Karpas-422 (cell line): ENCODE measurements around the gene ZFR2. TPM values are rescaled to one million over a fixed set of nuclear protein-coding genes. Genes with fewer than 3 reads are reported as not detected.

Source experiments
- DNase-seq: peaks from one replicate; pipeline ENCODE4 v3.0.0-alpha.2; 2015
- H2AFZ ChIP-seq: fragments of 200-600 bp; sonication (generic); 2 replicates; pipeline ENCODE4 v1.6.1; 2014; ENCODE audit warnings: antibody characterized with exemption, low read length, mixed read lengths
- H3K27ac ChIP-seq: fragments of 200-600 bp; sonication (generic); 2 replicates; pipeline ENCODE4 v1.5.1; 2014; ENCODE audit warnings: mild to moderate bottlenecking, low read length, moderate library complexity
- H3K27me3 ChIP-seq: fragments of 200-600 bp; sonication (generic); 2 replicates; pipeline ENCODE4 v1.6.1; 2014; ENCODE audit warnings: low read length, mixed read lengths
- H3K36me3 ChIP-seq: fragments of 200-600 bp; sonication (generic); 2 replicates; pipeline ENCODE4 v1.6.1; 2014; ENCODE audit warnings: low read length, mixed read lengths; ENCODE audit not compliant: insufficient read depth
- H3K4me1 ChIP-seq: fragments of 200-600 bp; sonication (generic); 2 replicates; pipeline ENCODE4 v1.6.1; 2014; ENCODE audit warnings: mild to moderate bottlenecking, low read length, mixed read lengths
- H3K4me2 ChIP-seq: fragments of 200-600 bp; sonication (generic); 2 replicates; pipeline ENCODE4 v1.6.1; 2014; ENCODE audit warnings: low read length, low read depth, mild to moderate bottlenecking; ENCODE audit not compliant: poor library complexity, severe bottlenecking
- H3K4me3 ChIP-seq: fragments of 200-600 bp; sonication (generic); 2 replicates; pipeline ENCODE4 v1.5.1; 2014; ENCODE audit warnings: mild to moderate bottlenecking, antibody characterized with exemption, low read length, mixed read lengths
- H3K79me2 ChIP-seq: fragments of 200-600 bp; sonication (generic); 2 replicates; pipeline ENCODE4 v1.6.1; 2014; ENCODE audit warnings: mild to moderate bottlenecking, low read length, mixed read lengths
- H3K9ac ChIP-seq: fragments of 200-600 bp; sonication (generic); 2 replicates; pipeline ENCODE4 v1.6.0; 2014; ENCODE audit warnings: low read length
- H3K9me2 ChIP-seq: fragments of 200-600 bp; sonication (generic), shearing (Covaris generic); replicated peaks from 2 replicates; pipeline ENCODE4 v1.6.0; 2014; ENCODE audit warnings: mild to moderate bottlenecking, low read length, moderate library complexity; ENCODE audit not compliant: insufficient read depth
- H3K9me3 ChIP-seq: fragments of 300-700, 200-600 bp; sonication (generic); 2 replicates; pipeline ENCODE4 v1.6.1; 2014; ENCODE audit warnings: low read length, mixed read lengths
- H4K20me1 ChIP-seq: fragments of 200-600 bp; sonication (generic); 2 replicates; pipeline ENCODE4 v1.6.1; 2014; ENCODE audit warnings: mild to moderate bottlenecking, antibody characterized with exemption, low read length, low read depth; ENCODE audit not compliant: insufficient read depth
- total RNA-seq: library from RNA; depleted of rRNA; stranded (reverse); fragments of >200 nt; shearing (Covaris generic); gene quantifications from 2 replicates; pipeline ENCODE4 v1.2.3, GENCODE V29; 2014; ENCODE audit warnings: low replicate concordance

The ZFR2 gene
- total RNA-seq, 1 experiment from 2014 or later, result not detected

DNA sequence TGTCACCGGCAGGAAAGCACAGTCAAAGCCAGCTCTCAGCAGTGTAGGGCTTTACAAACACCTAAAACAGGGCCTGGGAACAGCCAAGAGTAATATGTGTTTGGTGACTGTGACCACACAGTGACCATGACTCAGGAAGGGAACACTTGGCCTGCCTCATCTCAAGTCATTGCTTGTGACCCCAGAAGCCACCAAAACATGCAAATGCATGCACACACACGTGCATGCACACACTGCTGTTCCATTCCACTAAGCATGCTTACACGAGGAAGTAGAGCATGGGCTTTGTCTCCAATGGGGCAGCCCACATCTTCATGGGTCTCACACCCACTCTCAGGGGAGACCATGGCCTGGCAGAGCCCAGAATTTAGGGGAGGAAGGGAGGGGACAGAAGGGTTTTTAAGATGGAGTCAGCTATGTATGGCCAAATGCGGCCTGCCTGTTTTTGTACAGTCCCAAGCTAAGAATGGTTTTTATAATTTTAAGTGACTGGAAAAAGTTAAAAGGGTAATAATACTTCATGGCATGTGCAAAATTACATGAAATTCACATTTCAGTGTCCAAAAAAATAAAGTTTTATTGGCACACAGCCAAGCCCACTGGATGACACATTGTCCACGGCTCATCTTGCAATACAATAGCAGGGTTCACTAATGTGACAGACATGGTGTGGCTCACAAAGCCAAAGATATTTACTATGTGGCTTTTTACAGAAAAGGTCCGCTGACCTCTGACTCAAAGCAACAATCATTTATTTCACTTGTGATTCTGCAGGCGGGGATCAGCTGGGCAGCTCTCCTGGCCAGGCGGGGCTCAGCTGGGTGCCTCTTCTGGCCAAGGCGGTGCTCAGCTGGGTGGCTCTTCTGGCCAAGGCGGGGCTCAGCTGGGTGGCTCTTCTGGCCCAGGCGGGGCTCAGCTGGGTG, 17.3 kb downstream of the ZFR2 start:
- Histone ChIP-seq H2AFZ (no peak overlapping the region), H3K4me1 (no peaks in the 10 kb centered on the region), H3K9me3 (peaks cover 23% of the 10 kb centered on the region), H3K79me2 (no peaks in the 10 kb centered on the region), H3K27ac (no peak overlapping the region), H3K9ac (no peak overlapping the region), H3K27me3 (no peaks in the 10 kb centered on the region; the same call in 1 of the 2 replicates), H3K4me3 (no peak overlapping the region), H3K36me3 (no peaks in the 10 kb centered on the region), H4K20me1 (no peaks in the 10 kb centered on the region), H3K4me2 (no peak overlapping the region), H3K9me2 (no peaks in the 10 kb centered on the region)
- DNase-seq, result no peak

- Histone ChIP-seq H3K9ac (no peak overlapping the region), H3K4me3 (no peak overlapping the region), H2AFZ (no peak overlapping the region), H3K4me2 (no peak overlapping the region), H3K9me3 (peaks cover 23% of the 10 kb centered on the region), H3K4me1 (no peaks in the 10 kb centered on the region), H3K79me2 (no peaks in the 10 kb centered on the region), H3K36me3 (no peaks in the 10 kb centered on the region), H4K20me1 (no peaks in the 10 kb centered on the region), H3K9me2 (no peaks in the 10 kb centered on the region), H3K27ac (no peak overlapping the region), H3K27me3 (no peaks in the 10 kb centered on the region; the same call in 1 of the 2 replicates)
- no peak for DNase-seq
Measured at GRCh38 chr19:3850320-3850972, 18.4 kb downstream of the ZFR2 start.

DNA sequence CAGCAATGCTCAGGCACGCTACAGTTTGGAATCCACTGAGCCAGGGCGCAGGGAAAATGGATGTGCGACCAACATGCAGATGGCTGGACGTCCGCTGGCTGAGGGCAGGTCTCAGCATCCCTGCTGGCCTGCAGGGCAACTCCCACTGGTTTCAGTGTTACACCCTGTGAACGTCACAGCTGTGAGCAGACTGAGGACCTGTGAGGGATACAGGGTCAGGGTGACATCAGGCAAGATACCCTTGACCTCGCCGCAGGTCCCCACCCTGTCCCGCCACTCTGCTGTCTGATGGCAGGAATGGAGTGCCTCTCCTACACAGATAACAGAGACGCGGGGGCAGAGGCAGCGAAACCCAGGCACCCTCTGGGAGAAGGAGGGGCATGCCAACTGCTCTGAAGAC, 19.1 kb downstream of the ZFR2 start:
- no peak overlapping the region for H3K9ac ChIP-seq

DNA sequence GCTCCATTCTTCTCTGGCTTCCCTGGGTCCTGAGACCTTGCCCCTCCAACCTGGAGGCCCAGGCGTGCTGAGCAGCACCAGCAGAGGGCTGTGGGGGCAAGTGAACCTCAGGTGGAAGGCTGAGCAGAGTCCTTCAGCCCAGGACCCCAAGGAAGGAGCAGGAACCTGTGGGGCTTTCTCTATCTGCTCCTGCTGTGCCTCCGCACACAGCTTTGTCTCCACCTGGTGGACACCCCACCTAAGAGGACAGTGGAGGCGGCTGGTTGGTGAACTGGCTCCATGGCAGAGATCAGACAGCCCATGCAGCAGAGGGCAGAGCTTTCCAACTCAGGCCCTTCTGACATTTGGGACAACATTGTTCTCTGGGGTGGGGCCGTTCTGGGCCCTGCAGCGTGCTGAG, 19.7 kb downstream of the ZFR2 start:
- no peaks in the 10 kb centered on the region for H3K79me2 ChIP-seq
- peak; percentile 77 for DNase-seq
- no peak overlapping the region for H3K4me3 ChIP-seq
- no peaks in the 10 kb centered on the region for H3K9me2 ChIP-seq
- no peaks in the 10 kb centered on the region for H3K36me3 ChIP-seq
- no peak overlapping the region for H3K4me2 ChIP-seq
- H2AFZ ChIP-seq, result no peak overlapping the region
- peaks cover 23% of the 10 kb centered on the region for H3K9me3 ChIP-seq
- H4K20me1 ChIP-seq, result no peaks in the 10 kb centered on the region
- no peak overlapping the region for H3K27ac ChIP-seq
- no peak overlapping the region for H3K9ac ChIP-seq
- no peaks in the 10 kb centered on the region for H3K4me1 ChIP-seq
- no peaks in the 10 kb centered on the region; the same call in 1 of the 2 replicates for H3K27me3 ChIP-seq

More for the DNA sequence above, 19.1 kb downstream of the ZFR2 start:
- no peaks in the 10 kb centered on the region for H3K36me3 ChIP-seq
- no peaks in the 10 kb centered on the region; the same call in 1 of the 2 replicates for H3K27me3 ChIP-seq
- H3K4me3 ChIP-seq, result no peak overlapping the region
- H4K20me1 ChIP-seq, result no peaks in the 10 kb centered on the region
- H3K4me1 ChIP-seq, result no peaks in the 10 kb centered on the region
- peaks cover 23% of the 10 kb centered on the region for H3K9me3 ChIP-seq
- DNase-seq, result no peak
- no peak overlapping the region for H3K27ac ChIP-seq
- no peaks in the 10 kb centered on the region for H3K9me2 ChIP-seq
- H3K4me2 ChIP-seq, result no peak overlapping the region
- H2AFZ ChIP-seq, result no peak overlapping the region
- no peaks in the 10 kb centered on the region for H3K79me2 ChIP-seq

DNA sequence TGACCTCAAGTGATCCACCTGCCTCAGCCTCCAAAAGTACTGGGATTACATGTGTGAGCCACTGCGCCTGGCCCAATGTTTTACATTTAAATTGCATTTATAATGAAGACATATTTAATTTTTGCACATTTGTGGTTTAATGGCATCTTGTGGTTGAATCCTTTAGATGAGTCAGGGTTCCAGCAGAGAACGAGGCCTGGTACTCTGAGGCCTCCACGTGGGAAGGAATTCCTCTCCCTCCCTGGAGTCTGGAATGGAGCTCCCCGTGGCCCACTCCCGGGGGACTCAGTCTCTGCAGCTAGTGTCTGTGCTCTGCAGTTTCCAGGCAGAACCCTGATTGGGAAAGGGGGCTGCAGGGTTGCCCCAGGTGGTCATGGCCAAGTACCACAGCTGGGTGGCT, 24.2 kb downstream of the ZFR2 start:
- H3K27ac ChIP-seq, result no peak overlapping the region
- H3K9me3 ChIP-seq, result no peaks in the 10 kb centered on the region
- H3K9me2 ChIP-seq, result no peaks in the 10 kb centered on the region
- H3K4me3 ChIP-seq, result no peak overlapping the region
- no peaks in the 10 kb centered on the region for H3K79me2 ChIP-seq
- no peaks in the 10 kb centered on the region for H3K36me3 ChIP-seq
- no peaks in the 10 kb centered on the region; the same call in 1 of the 2 replicates for H3K27me3 ChIP-seq
- no peak for DNase-seq
- H3K9ac ChIP-seq, result no peak overlapping the region
- H3K4me1 ChIP-seq, result no peaks in the 10 kb centered on the region
- no peak overlapping the region for H2AFZ ChIP-seq
- no peak overlapping the region for H3K4me2 ChIP-seq
- no peaks in the 10 kb centered on the region for H4K20me1 ChIP-seq

- H3K9me2 ChIP-seq, result no peaks in the 10 kb centered on the region
- H3K27ac ChIP-seq, result no peak overlapping the region
- no peak overlapping the region for H2AFZ ChIP-seq
- H3K9ac ChIP-seq, result no peak overlapping the region
- no peaks in the 10 kb centered on the region for H3K36me3 ChIP-seq
- H3K9me3 ChIP-seq, result no peaks in the 10 kb centered on the region
- H4K20me1 ChIP-seq, result no peaks in the 10 kb centered on the region
- no peak for DNase-seq
- H3K79me2 ChIP-seq, result no peaks in the 10 kb centered on the region
- H3K4me1 ChIP-seq, result no peaks in the 10 kb centered on the region
- H3K27me3 ChIP-seq, result no peaks in the 10 kb centered on the region
- no peak overlapping the region for H3K4me2 ChIP-seq
- H3K4me3 ChIP-seq, result no peak overlapping the region
Measured at GRCh38 chr19:3842948-3843347, 25.9 kb downstream of the ZFR2 start.

DNA sequence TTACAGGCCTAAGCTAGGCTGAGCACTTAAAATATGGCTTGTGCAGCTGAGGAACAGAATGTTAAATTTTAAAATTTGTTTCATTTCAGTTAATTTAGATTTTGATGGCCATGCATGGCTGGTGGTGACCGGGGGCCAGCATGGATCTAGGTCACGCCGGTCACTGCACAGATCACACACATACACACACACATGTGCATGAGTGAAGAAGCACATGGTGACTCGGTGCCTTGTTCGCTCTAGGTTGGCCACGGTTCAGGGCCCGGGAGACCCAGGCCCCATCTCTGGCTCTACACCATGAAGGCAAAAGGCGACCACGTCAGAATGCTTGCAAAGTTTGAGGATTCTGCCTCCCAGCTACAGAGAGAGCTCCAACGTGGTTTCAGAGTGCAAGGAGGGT, 28.0 kb downstream of the ZFR2 start:
- Histone ChIP-seq H3K36me3 (no peaks in the 10 kb centered on the region), H3K4me3 (no peak overlapping the region), H4K20me1 (no peaks in the 10 kb centered on the region), H3K27me3 (no peaks in the 10 kb centered on the region), H3K27ac (no peak overlapping the region), H3K79me2 (no peaks in the 10 kb centered on the region), H3K9me3 (no peaks in the 10 kb centered on the region), H3K9ac (no peak overlapping the region), H2AFZ (no peak overlapping the region), H3K4me1 (no peaks in the 10 kb centered on the region), H3K4me2 (no peak overlapping the region), H3K9me2 (no peaks in the 10 kb centered on the region)
- no peak for DNase-seq

GRCh38 chr19:3839941-3840340, 28.9 kb downstream of the ZFR2 start:
- DNase-seq, result no peak
- Histone ChIP-seq H3K36me3 (no peaks in the 10 kb centered on the region), H2AFZ (no peak overlapping the region), H3K27me3 (no peaks in the 10 kb centered on the region), H3K27ac (no peak overlapping the region), H3K4me2 (no peak overlapping the region), H3K4me3 (no peak overlapping the region), H3K79me2 (no peaks in the 10 kb centered on the region), H3K9me3 (no peaks in the 10 kb centered on the region), H3K4me1 (no peaks in the 10 kb centered on the region), H3K9ac (no peak overlapping the region), H4K20me1 (no peaks in the 10 kb centered on the region), H3K9me2 (no peaks in the 10 kb centered on the region)
